GM06990 (cell line): ENCODE data around the gene WDR93.

Experiments
- DNase-seq: peaks from one replicate; pipeline ENCODE4 v3.0.0-alpha.2; 2011; ENCODE audit not compliant: insufficient read length; ENCODE audit errors: extremely low read depth
- H3K27me3 ChIP-seq: replicated peaks from 2 replicates; pipeline ENCODE4 v1.6.0; 2011; ENCODE audit warnings: low read length; ENCODE audit not compliant: control insufficient read depth, insufficient read depth
- H3K36me3 ChIP-seq: 2 replicates; pipeline ENCODE4 v1.5.1; 2011; ENCODE audit warnings: low read length; ENCODE audit not compliant: control insufficient read depth, insufficient read depth
- H3K4me3 ChIP-seq: replicated peaks from 2 replicates; pipeline ENCODE4 v1.5.1; 2011; ENCODE audit warnings: low read depth, mild to moderate bottlenecking, control low read depth, low read length
- CTCF ChIP-seq: IDR thresholded peaks from 2 replicates; pipeline ENCODE4 v1.5.1; 2011; ENCODE audit warnings: low read length, control low read depth, mild to moderate bottlenecking, inconsistent platforms; ENCODE audit not compliant: insufficient read depth, poor library complexity, severe bottlenecking

Gene WDR93

DNA sequence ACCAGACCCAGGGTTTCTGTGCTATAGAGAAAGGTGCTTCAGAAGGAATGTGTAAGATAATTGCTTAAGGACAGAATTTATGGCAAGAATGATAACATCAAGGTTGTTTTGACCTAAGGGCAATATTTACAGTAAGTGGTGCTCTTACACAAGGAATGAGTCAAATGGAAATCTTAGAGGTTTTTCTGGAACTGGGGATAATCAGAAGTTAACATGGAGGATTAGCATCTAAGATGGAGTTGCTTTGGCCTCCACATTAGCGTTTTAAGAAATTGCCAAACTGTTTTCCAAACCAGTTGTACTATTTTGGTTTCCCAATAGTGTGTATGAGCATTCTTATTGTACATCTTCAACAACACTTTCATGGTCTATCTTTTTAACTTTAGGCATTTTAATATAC, 3.1 kb downstream of the WDR93 start:
- Histone ChIP-seq H3K4me3 (no peak overlapping the region), H3K27me3 (no peaks in the 10 kb centered on the region), H3K36me3 (no peaks in the 10 kb centered on the region)
- no peak for DNase-seq
- TF ChIP-seq CTCF = no peak

GRCh38 chr15:89695198-89695597, 4.6 kb downstream of the WDR93 start:
- H3K36me3 ChIP-seq = no peaks in the 10 kb centered on the region
- TF ChIP-seq CTCF = no peak
- DNase-seq = no peak
- H3K4me3 ChIP-seq = no peak overlapping the region
- H3K27me3 ChIP-seq = no peaks in the 10 kb centered on the region

- H3K4me3 ChIP-seq = no peak overlapping the region
- H3K27me3 ChIP-seq = no peaks in the 10 kb centered on the region; the same call in 1 of the 2 replicates
- no peaks in the 10 kb centered on the region for H3K36me3 ChIP-seq
- DNase-seq = no peak
- no peak for TF ChIP-seq CTCF
Measured at GRCh38 chr15:89704411-89704810, 13.8 kb downstream of the WDR93 start.

GRCh38 chr15:89707577-89707976, 17.0 kb downstream of the WDR93 start:
- no peaks in the 10 kb centered on the region; the same call in none of the 2 replicates for H3K27me3 ChIP-seq
- no peak for TF ChIP-seq CTCF
- H3K4me3 ChIP-seq = no peak overlapping the region
- no peaks in the 10 kb centered on the region for H3K36me3 ChIP-seq
- DNase-seq = no peak

GRCh38 chr15:89714775-89715174, 24.2 kb downstream of the WDR93 start:
- DNase-seq = no peak
- Histone ChIP-seq H3K4me3 (no peak overlapping the region), H3K36me3 (no peaks in the 10 kb centered on the region), H3K27me3 (no peaks in the 10 kb centered on the region; the same call in 1 of the 2 replicates)
- TF ChIP-seq CTCF = no peak

GRCh38 chr15:89723031-89723430, 32.4 kb downstream of the WDR93 start:
- TF ChIP-seq CTCF = no peak
- Histone ChIP-seq H3K4me3 (no peak overlapping the region), H3K36me3 (no peaks in the 10 kb centered on the region), H3K27me3 (no peaks in the 10 kb centered on the region; the same call in 1 of the 2 replicates)
- no peak for DNase-seq
